DND-41 (cell line): ENCODE measurements around the gene GAGE10.
"Not testable (repeated sequence)": the region's sequence is repeated elsewhere in the genome, so short reads cannot be mapped to it uniquely, and the experiment has no call there.

Experiments
- ATAC-seq: fragments of 200-7000 bp; cut with Tn5 transposase; 3 replicates; pipeline ENCODE4 v1.9.1; 2021; ENCODE audit warnings: low read depth; ENCODE audit not compliant: insufficient read depth
- DNase-seq: peaks from one replicate; pipeline ENCODE4 v3.0.0-alpha.2; 2020
- H2AFZ ChIP-seq: 2 replicates; pipeline ENCODE4 v1.6.0; 2012; ENCODE audit warnings: low read depth, low read length
- H3K27ac ChIP-seq: 2 replicates; pipeline ENCODE4 v1.5.1; 2012; ENCODE audit warnings: low read length, inconsistent platforms
- H3K27me3 ChIP-seq: fragments of 200-600 bp; sonication (generic); 2 replicates; pipeline ENCODE4 v1.6.0; 2012; ENCODE audit warnings: low read length, mild to moderate bottlenecking, inconsistent platforms; ENCODE audit not compliant: insufficient read depth, poor library complexity
- H3K36me3 ChIP-seq: 2 replicates; pipeline ENCODE4 v1.5.1; 2012; ENCODE audit warnings: low read length, inconsistent platforms; ENCODE audit not compliant: insufficient read depth
- H3K4me1 ChIP-seq: 2 replicates; pipeline ENCODE4 v1.5.1; 2012; ENCODE audit warnings: mild to moderate bottlenecking, low read length; ENCODE audit not compliant: insufficient read depth
- H3K4me2 ChIP-seq: 2 replicates; pipeline ENCODE4 v1.6.0; 2012; ENCODE audit warnings: mild to moderate bottlenecking, moderate library complexity, low read length, inconsistent platforms; ENCODE audit not compliant: insufficient read depth
- H3K4me3 ChIP-seq, 2 experiments: fragments of 200-600 bp in 1 of 2; shearing (Covaris generic) in 1 of 2; 2 replicates each; pipeline ENCODE4 v1.5.1; 2012 to 2016; ENCODE audit warnings: inconsistent platforms in 2 of 2, low read length in 2 of 2, mild to moderate bottlenecking in 2 of 2, low read depth in 1 of 2, moderate library complexity in 1 of 2
- H3K79me2 ChIP-seq: 2 replicates; pipeline ENCODE4 v1.6.0; 2012; ENCODE audit warnings: low read length, inconsistent platforms; ENCODE audit not compliant: insufficient read depth
- H3K9ac ChIP-seq: 2 replicates; pipeline ENCODE4 v1.6.0; 2012; ENCODE audit warnings: low read depth, mild to moderate bottlenecking, inconsistent platforms, low read length, moderate library complexity
- H3K9me3 ChIP-seq: 2 replicates; pipeline ENCODE4 v1.5.1; 2012; ENCODE audit warnings: low read length, moderate library complexity, mild to moderate bottlenecking, inconsistent platforms; ENCODE audit not compliant: insufficient read depth, severe bottlenecking
- H4K20me1 ChIP-seq: 2 replicates; pipeline ENCODE4 v1.6.0; 2012; ENCODE audit warnings: low read length; ENCODE audit not compliant: insufficient read depth
- EZH2 ChIP-seq: IDR thresholded peaks from 3 replicates; pipeline ENCODE4 v1.6.1; 2012; ENCODE audit warnings: borderline replicate concordance, low read depth, mild to moderate bottlenecking, moderate library complexity, low read length, inconsistent platforms; ENCODE audit not compliant: severe bottlenecking
- TF ChIP-seq, protein P1 (sequence below): IDR thresholded peaks from 2 replicates; pipeline ENCODE4 v1.5.1; 2012; ENCODE audit warnings: borderline replicate concordance, low read length, moderate library complexity, mild to moderate bottlenecking; ENCODE audit not compliant: poor library complexity, severe bottlenecking; ENCODE audit errors: extremely low read depth

Gene GAGE10

DNA sequence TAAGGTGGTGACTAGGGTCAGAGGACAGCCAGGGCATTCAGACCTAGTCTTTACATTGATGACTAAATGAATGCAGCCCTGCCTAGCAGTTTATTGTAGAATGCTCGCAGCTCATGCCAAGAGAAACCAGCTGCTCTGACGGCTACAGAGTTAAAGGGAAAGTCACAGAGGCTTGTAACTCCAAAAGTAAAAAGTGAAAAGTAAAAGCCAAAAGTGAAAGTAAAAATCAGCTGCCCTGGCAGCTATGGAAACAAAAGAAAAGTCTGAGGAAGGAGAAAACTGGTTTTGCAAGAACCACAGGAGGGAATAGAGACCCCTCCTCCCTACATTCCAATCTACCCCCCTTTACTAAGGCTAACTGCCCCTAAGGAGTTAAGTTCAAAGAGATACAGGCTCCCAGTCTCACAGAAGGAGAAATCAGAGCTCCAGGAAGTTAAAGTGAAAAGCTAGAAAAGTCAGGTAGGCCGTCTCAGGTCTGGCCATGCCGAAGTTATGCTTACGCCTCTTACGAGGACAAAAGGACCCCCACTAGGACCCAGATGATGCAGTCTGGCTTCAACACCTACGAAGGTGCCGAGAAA is 6.0 kb downstream of the GAGE10 start:
- H2AFZ ChIP-seq: peak overlapping the region; percentile 68
- 0 out of 2 replicates have a peak overlapping the region, but pooled peaks have one; percentile 30 for H3K9ac ChIP-seq
- ATAC-seq: peak; percentile 83

DNA sequence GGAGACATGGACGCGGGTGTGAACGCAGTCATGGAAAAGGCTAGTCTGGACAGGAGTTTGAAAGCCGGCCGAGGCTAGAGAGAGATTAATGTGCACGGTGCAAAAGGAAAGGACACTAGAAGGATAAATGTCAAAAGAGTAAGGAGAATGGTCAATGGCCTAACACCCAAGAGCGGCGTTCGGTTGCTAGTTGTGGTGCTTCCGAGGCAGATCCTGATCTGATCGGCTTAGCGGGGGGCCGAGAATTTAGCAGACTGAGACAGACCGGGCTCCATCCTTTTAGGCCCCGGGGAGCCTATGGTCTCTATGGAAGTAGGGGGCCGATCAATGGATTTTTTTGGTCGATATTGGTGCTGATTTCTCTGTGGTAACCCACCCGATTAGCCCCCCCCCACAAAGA is 6.9 kb downstream of the GAGE10 start:
- Histone ChIP-seq H3K27me3 (no peaks in the 10 kb centered on the region), H3K4me1 (peaks cover 20% of the 10 kb centered on the region), H3K4me3 (no peak overlapping the region), H3K4me2 (no peak overlapping the region), H3K9ac (no peak overlapping the region), H3K79me2 (no peaks in the 10 kb centered on the region), H4K20me1 (no peaks in the 10 kb centered on the region), H3K9me3 (no peaks in the 10 kb centered on the region), H3K36me3 (no peaks in the 10 kb centered on the region), H3K27ac (no peak overlapping the region), H2AFZ (no peak overlapping the region)
- ATAC-seq (no peak), DNase-seq (no peak)
- TF ChIP-seq, protein P1, sequence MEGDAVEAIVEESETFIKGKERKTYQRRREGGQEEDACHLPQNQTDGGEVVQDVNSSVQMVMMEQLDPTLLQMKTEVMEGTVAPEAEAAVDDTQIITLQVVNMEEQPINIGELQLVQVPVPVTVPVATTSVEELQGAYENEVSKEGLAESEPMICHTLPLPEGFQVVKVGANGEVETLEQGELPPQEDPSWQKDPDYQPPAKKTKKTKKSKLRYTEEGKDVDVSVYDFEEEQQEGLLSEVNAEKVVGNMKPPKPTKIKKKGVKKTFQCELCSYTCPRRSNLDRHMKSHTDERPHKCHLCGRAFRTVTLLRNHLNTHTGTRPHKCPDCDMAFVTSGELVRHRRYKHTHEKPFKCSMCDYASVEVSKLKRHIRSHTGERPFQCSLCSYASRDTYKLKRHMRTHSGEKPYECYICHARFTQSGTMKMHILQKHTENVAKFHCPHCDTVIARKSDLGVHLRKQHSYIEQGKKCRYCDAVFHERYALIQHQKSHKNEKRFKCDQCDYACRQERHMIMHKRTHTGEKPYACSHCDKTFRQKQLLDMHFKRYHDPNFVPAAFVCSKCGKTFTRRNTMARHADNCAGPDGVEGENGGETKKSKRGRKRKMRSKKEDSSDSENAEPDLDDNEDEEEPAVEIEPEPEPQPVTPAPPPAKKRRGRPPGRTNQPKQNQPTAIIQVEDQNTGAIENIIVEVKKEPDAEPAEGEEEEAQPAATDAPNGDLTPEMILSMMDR: no peak
- TF ChIP-seq EZH2: no peak

More for the DNA sequence above, 6.0 kb downstream of the GAGE10 start:
- no peaks in the 10 kb centered on the region for H3K36me3 ChIP-seq
- no peaks in the 10 kb centered on the region for H3K9me3 ChIP-seq
- H3K27ac ChIP-seq: peak overlapping the region; percentile 61
- TF ChIP-seq, protein P1: no peak
- no peak for TF ChIP-seq EZH2
- peaks cover 20% of the 10 kb centered on the region for H3K4me1 ChIP-seq
- H3K4me3 ChIP-seq: peak overlapping the region in 1 of 2 experiments; percentile 36; a peak in 1 of 4 replicates
- H3K4me2 ChIP-seq: peak overlapping the region; percentile 57
- H3K27me3 ChIP-seq: no peaks in the 10 kb centered on the region
- peak; percentile 32 for DNase-seq
- no peaks in the 10 kb centered on the region for H3K79me2 ChIP-seq
- no peaks in the 10 kb centered on the region for H4K20me1 ChIP-seq

DNA sequence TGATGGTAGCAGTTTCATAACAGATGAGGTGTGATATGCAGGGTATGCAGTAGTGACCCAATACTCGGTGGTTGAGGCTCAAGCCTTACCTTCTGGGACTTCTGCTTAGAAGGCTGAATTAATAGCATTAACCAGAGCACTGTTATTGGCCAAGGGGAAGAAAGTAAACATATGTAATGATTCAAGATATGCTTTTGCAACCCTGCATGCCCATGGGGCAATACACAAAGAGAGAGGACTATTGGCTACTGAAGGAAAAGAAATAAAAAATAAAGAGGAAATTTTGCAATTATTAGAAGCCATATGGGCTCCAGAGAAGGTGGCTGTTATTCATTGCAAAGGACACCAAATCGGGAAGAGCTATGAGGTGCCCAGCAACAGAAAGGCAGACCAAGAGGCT is 8.7 kb downstream of the GAGE10 start:
- no peaks in the 10 kb centered on the region for H3K9me3 ChIP-seq
- H3K4me1 ChIP-seq: peaks cover 20% of the 10 kb centered on the region
- no peak overlapping the region for H3K9ac ChIP-seq
- H3K4me2 ChIP-seq: no peak overlapping the region
- H2AFZ ChIP-seq: no peak overlapping the region
- no peaks in the 10 kb centered on the region for H4K20me1 ChIP-seq
- H3K27ac ChIP-seq: no peak overlapping the region
- no peak overlapping the region for H3K4me3 ChIP-seq
- H3K27me3 ChIP-seq: no peaks in the 10 kb centered on the region
- ATAC-seq (no peak), DNase-seq (no peak)
- TF ChIP-seq EZH2: no peak
- TF ChIP-seq, protein P1: no peak
- no peaks in the 10 kb centered on the region for H3K36me3 ChIP-seq
- no peaks in the 10 kb centered on the region for H3K79me2 ChIP-seq

DNA sequence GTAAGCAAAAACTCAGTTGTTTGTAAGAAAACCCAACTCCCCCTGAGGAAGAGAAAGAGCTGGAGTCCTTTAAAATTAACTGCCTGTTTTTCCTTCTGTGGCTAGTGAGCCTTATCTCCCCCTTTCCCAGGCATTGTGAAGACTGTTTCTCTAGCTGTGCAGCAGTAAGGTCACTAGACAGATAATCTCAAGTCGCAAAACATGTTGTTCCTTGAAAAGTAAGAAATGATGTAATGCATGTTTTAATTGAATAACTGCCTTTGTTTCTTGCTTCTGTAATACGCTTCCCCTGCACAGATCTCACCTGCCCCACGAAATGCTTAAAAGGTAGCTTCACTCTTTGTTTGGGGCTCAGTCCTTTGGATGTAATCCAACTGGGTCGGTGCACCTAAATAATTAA is 12.6 kb downstream of the GAGE10 start:
- H3K4me1 ChIP-seq: no peaks in the 10 kb centered on the region
- DNase-seq (no peak), ATAC-seq (no peak)
- no peak overlapping the region for H3K4me3 ChIP-seq
- no peak overlapping the region for H3K9ac ChIP-seq
- no peaks in the 10 kb centered on the region for H4K20me1 ChIP-seq
- no peak overlapping the region for H3K27ac ChIP-seq
- H3K79me2 ChIP-seq: no peaks in the 10 kb centered on the region
- no peak overlapping the region for H3K4me2 ChIP-seq
- no peaks in the 10 kb centered on the region for H3K27me3 ChIP-seq
- H2AFZ ChIP-seq: no peak overlapping the region
- H3K36me3 ChIP-seq: no peaks in the 10 kb centered on the region
- H3K9me3 ChIP-seq: no peaks in the 10 kb centered on the region
- TF ChIP-seq, protein P1: no peak
- TF ChIP-seq EZH2: no peak

DNA sequence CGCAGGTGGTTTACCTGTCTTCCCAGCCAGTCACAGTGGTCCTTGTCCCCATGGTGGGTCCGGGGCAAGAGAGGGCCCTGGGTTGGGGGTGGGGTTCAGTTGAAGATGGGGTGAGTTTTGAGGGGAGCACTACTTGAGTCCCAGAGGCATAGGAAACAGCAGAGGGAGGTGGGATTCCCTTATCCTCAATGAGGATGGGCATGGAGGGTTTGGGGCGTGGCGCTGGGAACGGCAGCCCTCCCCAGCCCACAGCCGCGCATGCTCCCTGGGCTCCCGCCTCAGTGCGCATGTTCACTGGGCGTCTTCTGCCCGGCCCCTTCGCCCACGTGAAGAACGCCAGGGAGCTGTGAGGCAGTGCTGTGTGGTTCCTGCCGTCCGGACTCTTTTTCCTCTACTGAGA is 18.3 kb downstream of the GAGE10 start, which contains the start of gene GAGE12J:
GAGE12J (plus strand) TSS at position 301 of the 400 bp plus-strand sequence. CDS start 1,157 bp downstream, outside the sequence.
- ATAC-seq, H3K36me3 ChIP-seq, H3K4me1 ChIP-seq, DNase-seq, H2AFZ ChIP-seq, H3K9me3 ChIP-seq, H3K9ac ChIP-seq, H3K27ac ChIP-seq, H3K4me3 ChIP-seq, H3K27me3 ChIP-seq, H4K20me1 ChIP-seq, H3K79me2 ChIP-seq, H3K4me2 ChIP-seq: not testable (repeated sequence)
